IMR-90 (cell line): ENCODE data around the gene SIGLEC6. TPM values are rescaled to one million over a fixed set of nuclear protein-coding genes. Genes with fewer than 3 reads are reported as not detected.

Source experiments
- ATAC-seq: fragments of 200-7000 bp; cut with Tn5 transposase; 2 replicates; pipeline ENCODE4 v1.9.1; 2020; ENCODE audit warnings: low read depth, mild to moderate bottlenecking, moderate library complexity
- BruUV-seq: library from RNA; stranded (reverse); fragments of 400-500 nt; replicated peaks from 2 replicates; lab custom pipeline; 2021; lab: Mats Ljungman, UMichigan
- CTCF ChIA-PET: fragments of 300-600 bp; formaldehyde crosslinking; extraction: SDS; loops from one replicate; lab custom pipeline; 2021; ENCODE audit warnings: antibody characterized with exemption; lab: Yijun Ruan, JAX
- POLR2A ChIA-PET: fragments of 300-600 bp; sonication (Branson Sonifier 250); formaldehyde crosslinking; loops from one replicate; lab custom pipeline; 2022; ENCODE audit warnings: antibody characterized with exemption; ENCODE audit not compliant: unreplicated experiment; lab: Charles Lee
- DNase-seq: peaks from one replicate; pipeline ENCODE4 v3.0.0; 2013
- H2AFZ ChIP-seq: replicated peaks from 2 replicates; pipeline ENCODE3; 2013; ENCODE audit warnings: low read length, mild to moderate bottlenecking; ENCODE audit not compliant: poor library complexity
- H2AK5ac ChIP-seq: 2 replicates; pipeline ENCODE4 v1.6.1; 2013; ENCODE audit warnings: low read depth, low read length, inconsistent platforms
- H2AK9ac ChIP-seq: replicated peaks from 2 replicates; pipeline ENCODE3; 2013; ENCODE audit warnings: mild to moderate bottlenecking, low read depth, low read length, moderate library complexity; ENCODE audit not compliant: poor library complexity
- H2BK120ac ChIP-seq: 2 replicates; pipeline ENCODE4 v1.6.1; 2013; ENCODE audit warnings: low read depth, low read length, inconsistent platforms
- H2BK15ac ChIP-seq: 3 replicates; pipeline ENCODE4 v1.6.1; 2013; ENCODE audit warnings: low read depth, low read length, inconsistent platforms
- H2BK20ac ChIP-seq: 2 replicates; pipeline ENCODE4 v1.6.1; 2013; ENCODE audit warnings: low read depth, mild to moderate bottlenecking, inconsistent platforms, low read length, moderate library complexity
- H2BK5ac ChIP-seq: 2 replicates; pipeline ENCODE4 v1.6.1; 2013; ENCODE audit warnings: mild to moderate bottlenecking, low read depth, low read length, inconsistent platforms; ENCODE audit not compliant: poor library complexity, severe bottlenecking
- H3K14ac ChIP-seq: replicated peaks from 2 replicates; pipeline ENCODE4 v1.6.1; 2013; ENCODE audit warnings: low read depth, low read length, inconsistent platforms
- H3K18ac ChIP-seq: 2 replicates; pipeline ENCODE4 v1.6.1; 2013; ENCODE audit warnings: low read depth, low read length, control low read depth
- H3K23ac ChIP-seq: 2 replicates; pipeline ENCODE4 v1.6.1; 2013; ENCODE audit warnings: low read depth, low read length, inconsistent platforms
- H3K27ac ChIP-seq: 2 replicates; pipeline ENCODE4 v1.5.1; 2013; ENCODE audit warnings: mild to moderate bottlenecking, control low read depth, low read length; ENCODE audit not compliant: insufficient read depth
- H3K27me3 ChIP-seq: 2 replicates; pipeline ENCODE4 v1.6.1; 2013; ENCODE audit warnings: low read length; ENCODE audit not compliant: control insufficient read depth, insufficient read depth
- H3K36me3 ChIP-seq: 2 replicates; pipeline ENCODE4 v1.6.1; 2013; ENCODE audit warnings: low read length, mixed read lengths; ENCODE audit not compliant: control insufficient read depth, insufficient read depth
- H3K4ac ChIP-seq: 2 replicates; pipeline ENCODE4 v1.6.1; 2013; ENCODE audit warnings: low read depth, low read length, inconsistent platforms
- H3K4me1 ChIP-seq: 2 replicates; pipeline ENCODE4 v1.6.1; 2013; ENCODE audit warnings: low read length, mixed read lengths; ENCODE audit not compliant: control insufficient read depth, insufficient read depth
- H3K4me2 ChIP-seq: 2 replicates; pipeline ENCODE4 v1.6.1; 2013; ENCODE audit warnings: low read depth, mild to moderate bottlenecking, control low read depth, low read length, moderate library complexity
- H3K4me3 ChIP-seq: 2 replicates; pipeline ENCODE4 v1.5.1; 2013; ENCODE audit warnings: low read depth, mild to moderate bottlenecking, control low read depth, low read length, moderate library complexity; ENCODE audit not compliant: insufficient read depth
- H3K56ac ChIP-seq: 2 replicates; pipeline ENCODE4 v1.6.1; 2013; ENCODE audit warnings: low read length, inconsistent platforms; ENCODE audit not compliant: insufficient read depth; ENCODE audit errors: extremely low read depth
- H3K79me1 ChIP-seq, 2 experiments: 2 replicates each; pipeline ENCODE4 v1.6.1; 2013; ENCODE audit warnings: low read length in 2 of 2, inconsistent platforms in 1 of 2, low read depth in 1 of 2
- H3K9ac ChIP-seq: 2 replicates; pipeline ENCODE4 v1.6.1; 2013; ENCODE audit warnings: low read depth, low read length, control low read depth
- H3K9me1 ChIP-seq: 2 replicates; pipeline ENCODE4 v1.6.1; 2013; ENCODE audit warnings: low read length, inconsistent platforms; ENCODE audit not compliant: insufficient read depth
- H3K9me3 ChIP-seq: 2 replicates; pipeline ENCODE4 v1.6.1; 2013; ENCODE audit warnings: low read length; ENCODE audit not compliant: control insufficient read depth, insufficient read depth
- H4K20me1 ChIP-seq: 2 replicates; pipeline ENCODE4 v1.6.1; 2013; ENCODE audit warnings: low read length, inconsistent platforms; ENCODE audit not compliant: insufficient read depth
- H4K5ac ChIP-seq: 2 replicates; pipeline ENCODE4 v1.6.1; 2013; ENCODE audit warnings: mild to moderate bottlenecking, low read depth, low read length, control low read depth
- H4K8ac ChIP-seq, 2 experiments: 2 replicates each; pipeline ENCODE4 v1.6.1; 2013; ENCODE audit warnings: low read depth in 2 of 2, low read length in 2 of 2, control low read depth in 1 of 2, inconsistent platforms in 1 of 2
- H4K91ac ChIP-seq: 2 replicates; pipeline ENCODE4 v1.6.1; 2013; ENCODE audit warnings: low read depth, low read length, inconsistent platforms; ENCODE audit not compliant: insufficient read depth
- CEBPB ChIP-seq: IDR thresholded peaks from 2 replicates; pipeline ENCODE4 v1.6.1; 2012; ENCODE audit warnings: low read depth, low read length, improper control_type of control experiment
- CTCF ChIP-seq: conservative IDR thresholded peaks from 2 replicates; pipeline ENCODE4 v1.5.1; 2012; ENCODE audit warnings: mild to moderate bottlenecking, low read depth, low read length, improper control_type of control experiment
- ELK1 ChIP-seq: fragments of 150-350 bp; IDR thresholded peaks from 2 replicates; pipeline ENCODE4 v1.6.1; 2016; ENCODE audit warnings: low read depth, mild to moderate bottlenecking, low read length, moderate library complexity, borderline replicate concordance
- FOS ChIP-seq: fragments of 150-350 bp; IDR thresholded peaks from 2 replicates; pipeline ENCODE4 v1.6.1; 2016; ENCODE audit warnings: low read depth, low read length
- MAFK ChIP-seq: IDR thresholded peaks from 2 replicates; pipeline ENCODE4 v1.6.1; 2012; ENCODE audit warnings: low read depth, low read length, improper control_type of control experiment
- MAZ ChIP-seq: IDR thresholded peaks from 2 replicates; pipeline ENCODE4 v1.6.1; 2012; ENCODE audit warnings: low read depth, mild to moderate bottlenecking, low read length, improper control_type of control experiment, moderate library complexity, borderline replicate concordance
- MXI1 ChIP-seq: IDR thresholded peaks from 2 replicates; pipeline ENCODE4 v1.6.1; 2012; ENCODE audit warnings: low read depth, mild to moderate bottlenecking, low read length, moderate library complexity, borderline replicate concordance
- POLR2A ChIP-seq: IDR thresholded peaks from 2 replicates; pipeline ENCODE4 v1.6.1; 2012; ENCODE audit warnings: mild to moderate bottlenecking, low read depth, low read length
- RAD21 ChIP-seq: IDR thresholded peaks from 2 replicates; pipeline ENCODE4 v1.6.1; 2012; ENCODE audit warnings: low read length, improper control_type of control experiment
- RCOR1 ChIP-seq: IDR thresholded peaks from 2 replicates; pipeline ENCODE4 v1.6.1; 2012; ENCODE audit warnings: mild to moderate bottlenecking, low read length, improper control_type of control experiment; ENCODE audit not compliant: insufficient replicate concordance
- RFX5 ChIP-seq: IDR thresholded peaks from 2 replicates; pipeline ENCODE4 v1.8.0; 2012; ENCODE audit warnings: low read depth, mild to moderate bottlenecking, low read length, moderate library complexity
- SMC3 ChIP-seq: fragments of 150-350 bp; IDR thresholded peaks from 2 replicates; pipeline ENCODE4 v1.6.1; 2016; ENCODE audit warnings: low read depth, mild to moderate bottlenecking, antibody characterized with exemption, low read length, moderate library complexity
- USF2 ChIP-seq: fragments of 150-350 bp; IDR thresholded peaks from 2 replicates; pipeline ENCODE4 v1.6.1; 2017; ENCODE audit warnings: mild to moderate bottlenecking, antibody characterized with exemption, low read length, low read depth
- WGBS, 2 experiments: methylation state at CpG; one replicate each; pipeline versions ENCODE4 v1.1.5 to v1.1.7; 2013; ENCODE audit warnings: missing lambda C conversion rate in 2 of 2; ENCODE audit not compliant: insufficient read length in 1 of 2; ENCODE audit errors: extremely low coverage in 2 of 2; 5-methylcytosine and 5-hydroxymethylcytosine counted together
- dilution Hi-C: fragments of 300-500 bp; cut with HindIII; formaldehyde crosslinking; loops from one replicate; pipeline ENCODE4 v1.14.3; 2018; ENCODE audit warnings: low sequenced_read_pairs; ENCODE audit not compliant: unreplicated experiment
- in situ Hi-C: fragments of 300-500 bp; cut with MboI; formaldehyde crosslinking; loops from 3 replicates; pipeline ENCODE4 v1.14.3; 2019; ENCODE audit warnings: low sequenced_read_pairs, inconsistent platforms, mixed read lengths
- intact Hi-C: fragments of 100-400 bp; cut with micrococcal nuclease; formaldehyde crosslinking; loops from 2 replicates; pipeline ENCODE4 v1.10.0; 2022
- polyA plus RNA-seq, 3 experiments: library from polyadenylated mRNA; depleted of rRNA; stranded (reverse); fragments of >200 nt; gene quantifications; 2 replicates each; pipeline ENCODE4 v1.2.3, GENCODE V29; 2012; ENCODE audit warnings: low replicate concordance in 1 of 3
- total RNA-seq: library from RNA; depleted of rRNA; stranded (reverse); fragments of >200 nt; gene quantifications from 2 replicates; pipeline ENCODE4 v1.2.3, GENCODE V29; 2012

SIGLEC6 gene
- total and polyA plus RNA-seq, 2 of the 4 experiments (the other 2 are of a cell fraction) = not detected

- no peak for TF ChIP-seq FOS
- TF ChIP-seq SMC3 = no peak
- no peak for TF ChIP-seq MAFK
- no peak for TF ChIP-seq USF2
- no peak for TF ChIP-seq RAD21
- no peak for TF ChIP-seq MXI1
- TF ChIP-seq RCOR1 = no peak
- TF ChIP-seq RFX5 = no peak
- no peak for TF ChIP-seq CEBPB
- no peak for TF ChIP-seq ELK1
- no peak for TF ChIP-seq POLR2A
- TF ChIP-seq CTCF = no peak
- TF ChIP-seq MAZ = no peak
- no peak overlapping the region for H2AK5ac ChIP-seq
- no TSS peak for BruUV-seq
- H2AFZ ChIP-seq = no peak overlapping the region
- no peak overlapping the region for H3K56ac ChIP-seq
- ATAC-seq = no peak
- H3K27me3 ChIP-seq = no peaks in the 10 kb centered on the region
- no peak overlapping the region for H3K9ac ChIP-seq
- dilution Hi-C loops = no loop called here
- in situ Hi-C loops = no loop called here
- H3K14ac ChIP-seq = no peak overlapping the region
- no peak overlapping the region for H2BK15ac ChIP-seq
- H3K79me1 ChIP-seq = no peaks in the 10 kb centered on the region
- H4K5ac ChIP-seq = no peak overlapping the region
- no peaks in the 10 kb centered on the region for H3K9me1 ChIP-seq
- no peak overlapping the region for H3K27ac ChIP-seq
- H4K20me1 ChIP-seq = no peaks in the 10 kb centered on the region
- H2AK9ac ChIP-seq = no peak overlapping the region
- H2BK120ac ChIP-seq = no peak overlapping the region
- no peak overlapping the region for H4K91ac ChIP-seq
- ChIA-PET CTCF (no interaction called here), POLR2A (no interaction called here)
- intact Hi-C loops = no loop called here
- DNase-seq = no peak
- no CpG with 5 or more reads among the region's 3 CpGs for WGBS, 2 experiments
- no peaks in the 10 kb centered on the region for H3K4me1 ChIP-seq
- no peak overlapping the region for H2BK20ac ChIP-seq
- no peak overlapping the region for H3K23ac ChIP-seq
- H2BK5ac ChIP-seq = no peak overlapping the region
- H3K9me3 ChIP-seq = no peaks in the 10 kb centered on the region; the same call in 1 of the 2 replicates
- H3K36me3 ChIP-seq = no peaks in the 10 kb centered on the region
- H3K4ac ChIP-seq = no peak overlapping the region
- no peak overlapping the region for H3K4me2 ChIP-seq
- H3K4me3 ChIP-seq = no peak overlapping the region
- no peak overlapping the region for H3K18ac ChIP-seq
- no peak overlapping the region for H4K8ac ChIP-seq
Measured at GRCh38 chr19:51508059-51508733, 23.3 kb downstream of the SIGLEC6 start.
